ENCODE results near the gene NASP.

NASP gene, protein sequence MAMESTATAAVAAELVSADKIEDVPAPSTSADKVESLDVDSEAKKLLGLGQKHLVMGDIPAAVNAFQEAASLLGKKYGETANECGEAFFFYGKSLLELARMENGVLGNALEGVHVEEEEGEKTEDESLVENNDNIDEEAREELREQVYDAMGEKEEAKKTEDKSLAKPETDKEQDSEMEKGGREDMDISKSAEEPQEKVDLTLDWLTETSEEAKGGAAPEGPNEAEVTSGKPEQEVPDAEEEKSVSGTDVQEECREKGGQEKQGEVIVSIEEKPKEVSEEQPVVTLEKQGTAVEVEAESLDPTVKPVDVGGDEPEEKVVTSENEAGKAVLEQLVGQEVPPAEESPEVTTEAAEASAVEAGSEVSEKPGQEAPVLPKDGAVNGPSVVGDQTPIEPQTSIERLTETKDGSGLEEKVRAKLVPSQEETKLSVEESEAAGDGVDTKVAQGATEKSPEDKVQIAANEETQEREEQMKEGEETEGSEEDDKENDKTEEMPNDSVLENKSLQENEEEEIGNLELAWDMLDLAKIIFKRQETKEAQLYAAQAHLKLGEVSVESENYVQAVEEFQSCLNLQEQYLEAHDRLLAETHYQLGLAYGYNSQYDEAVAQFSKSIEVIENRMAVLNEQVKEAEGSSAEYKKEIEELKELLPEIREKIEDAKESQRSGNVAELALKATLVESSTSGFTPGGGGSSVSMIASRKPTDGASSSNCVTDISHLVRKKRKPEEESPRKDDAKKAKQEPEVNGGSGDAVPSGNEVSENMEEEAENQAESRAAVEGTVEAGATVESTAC

GRCh38 chr1:45583666-45584350 lies at the start of gene NASP:
Gene NASP, plus strand, starts transcription at chr1:45584041. Its CDS starts 106 bp downstream, at chr1:45584147.
- DNase-seq (ENCODE audit: low read depth) = peak; percentile 91

DNA sequence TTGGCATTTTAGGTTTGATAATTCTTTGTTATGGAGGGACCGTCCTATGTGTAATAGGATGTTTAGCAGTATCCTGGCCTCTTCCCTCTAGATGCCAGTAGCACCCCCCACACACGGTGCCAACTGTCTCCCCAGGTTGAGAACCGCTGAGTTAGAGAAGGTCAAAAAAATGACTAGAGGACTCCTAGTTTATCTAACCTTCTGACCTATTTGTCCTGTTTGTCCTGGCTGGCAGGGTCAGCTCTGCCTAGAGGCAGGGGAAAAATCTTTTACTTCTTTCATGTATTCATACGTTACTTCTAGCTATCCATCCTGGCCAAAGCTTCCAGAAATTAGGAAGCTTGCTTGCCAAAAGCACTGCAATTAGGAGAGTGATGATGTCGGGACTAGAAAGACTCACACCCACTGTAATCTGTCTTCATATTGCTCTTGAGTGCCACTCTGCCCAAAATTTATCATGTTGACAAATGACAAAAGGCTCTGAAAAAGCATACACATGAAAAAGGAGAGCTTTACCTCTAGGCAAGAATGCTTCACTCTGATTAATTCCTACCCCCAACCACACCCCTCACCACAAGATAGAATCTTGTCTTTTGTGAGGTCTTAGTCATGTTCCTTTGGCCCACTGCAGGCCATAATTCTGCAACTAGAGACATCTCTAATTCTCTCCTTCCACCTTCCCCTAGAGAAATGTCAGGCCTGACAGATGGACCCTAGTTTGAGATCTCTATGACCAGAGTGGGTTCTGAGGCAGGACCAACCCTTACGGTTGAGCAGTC lies 47.7 kb upstream of the NASP start:
- no peak for DNase-seq (ENCODE audit: low read depth)

DNA sequence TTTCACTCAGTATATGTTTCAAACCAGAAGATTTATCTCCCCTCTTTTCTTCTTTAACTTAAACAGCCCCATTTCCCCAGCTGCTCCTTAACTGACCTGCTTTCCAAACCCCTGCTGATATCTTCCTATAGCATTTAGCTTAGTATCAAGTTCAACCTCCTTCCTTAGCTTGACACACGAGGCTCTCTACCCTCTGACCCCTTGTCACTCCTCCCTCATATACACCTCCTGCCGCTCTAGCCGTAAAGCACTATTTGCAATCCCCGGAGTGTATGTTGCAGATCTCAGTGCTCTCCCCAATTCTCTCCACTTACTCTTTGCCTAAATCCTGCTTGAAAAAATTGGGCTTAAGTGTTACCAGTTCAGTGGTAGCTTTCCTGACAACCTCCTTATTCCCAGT lies 47.0 kb upstream of the NASP start:
- no peak for DNase-seq (ENCODE audit: low read depth)

GRCh38 chr1:45541193-45541592 lies 42.6 kb upstream of the NASP start:
- no peak for DNase-seq (ENCODE audit: low read depth)

DNA sequence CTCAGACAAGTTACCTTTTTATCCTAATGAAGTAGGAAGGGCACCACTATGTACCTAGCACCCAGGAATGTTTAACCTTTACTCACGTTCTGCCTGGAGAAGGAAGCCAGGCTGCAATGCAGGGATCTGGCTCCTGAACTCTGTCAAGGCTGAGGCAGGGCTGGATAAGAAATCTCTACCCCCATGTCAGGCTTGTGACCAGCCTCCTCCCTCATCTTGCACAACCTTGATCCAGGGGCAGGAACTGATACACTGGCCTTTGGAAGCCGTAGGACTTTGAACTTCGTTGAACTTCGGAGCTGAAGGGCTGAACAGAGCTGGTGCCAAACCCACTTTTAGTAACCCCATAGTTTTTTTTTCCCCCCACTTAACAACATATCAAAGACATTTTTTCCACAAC lies 41.2 kb upstream of the NASP start:
- no peak for DNase-seq (ENCODE audit: low read depth)

GRCh38 chr1:45543581-45544417 lies 40.0 kb upstream of the NASP start:
- DNase-seq (ENCODE audit: low read depth) = peak; percentile 62

DNA sequence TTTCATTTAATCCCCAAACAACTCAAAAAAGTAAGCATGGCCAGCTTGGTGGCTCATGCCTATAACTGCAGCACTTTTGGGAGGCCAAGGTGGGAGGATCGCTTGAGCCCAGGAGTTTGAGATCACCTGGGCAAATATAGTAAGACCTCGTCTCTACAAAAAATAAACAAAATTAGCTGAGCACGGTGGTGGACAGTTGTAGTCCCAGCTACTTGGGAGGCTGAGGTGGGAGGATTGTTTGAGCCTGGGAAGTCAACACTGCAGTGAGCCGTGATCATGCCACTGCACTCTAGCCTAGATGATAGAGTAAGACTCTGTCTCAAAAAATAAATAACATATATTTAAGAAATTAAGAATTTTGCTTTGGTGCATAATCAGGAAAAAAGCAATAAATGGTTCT lies 39.3 kb upstream of the NASP start:
- no peak for DNase-seq (ENCODE audit: low read depth)

- DNase-seq (ENCODE audit: low read depth) = no peak
These were observed 38.8 kb upstream of the NASP start for GRCh38 chr1:45545019-45545493.

GRCh38 chr1:45545553-45546310 lies 38.1 kb upstream of the NASP start:
- no peak for DNase-seq (ENCODE audit: low read depth)

DNA sequence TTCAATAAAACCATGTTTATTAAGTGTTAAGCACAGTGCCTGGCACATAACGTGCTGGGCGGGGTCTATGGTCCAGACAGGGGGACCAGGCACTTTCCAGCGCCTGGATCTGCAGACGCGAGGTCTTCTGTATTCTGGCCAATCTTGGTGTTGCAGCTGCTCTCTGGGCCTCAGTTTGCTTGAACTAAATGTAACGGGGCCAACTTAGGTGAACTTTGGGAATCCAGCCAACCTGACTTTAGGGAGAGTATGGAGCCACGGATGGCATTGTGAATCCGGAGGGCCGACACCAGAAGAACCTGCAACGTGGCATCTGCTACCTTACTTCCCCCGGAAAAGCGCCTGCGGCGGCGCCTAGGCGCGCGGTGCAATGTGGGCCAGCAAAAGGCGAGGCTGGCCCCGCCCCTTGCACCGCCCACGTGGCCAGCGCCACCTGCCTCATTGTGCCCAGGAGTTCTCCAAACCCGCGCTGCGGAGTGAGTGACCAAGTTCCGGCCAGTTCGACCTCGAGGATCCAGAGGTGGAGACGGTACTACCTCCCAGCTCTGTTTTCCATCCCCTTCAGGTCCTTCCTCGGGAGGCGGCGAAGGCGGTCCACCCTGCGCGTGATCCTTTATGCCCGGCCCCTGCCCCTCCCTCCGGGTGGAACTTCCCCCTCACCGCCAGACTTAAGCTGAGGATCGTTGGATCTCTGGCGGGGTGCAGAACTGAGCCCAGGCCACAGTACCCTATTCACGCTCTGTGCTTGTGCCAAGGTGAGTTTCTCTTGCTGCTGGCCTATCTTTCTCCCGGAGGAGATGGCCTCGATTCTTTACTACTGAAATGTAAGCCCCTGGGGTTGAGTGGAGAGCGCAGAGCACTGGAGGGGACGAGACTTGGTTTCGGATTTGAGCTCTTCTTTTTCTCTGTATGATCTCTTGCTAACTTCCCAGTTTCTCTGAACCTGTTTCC lies 33.2 kb upstream of the NASP start, which contains the start of gene AKR1A1:
Gene AKR1A1 (plus strand): TSS at position 426 of the 951 bp plus-strand sequence. CDS start 10,969 bp downstream, outside the sequence.
- DNase-seq (ENCODE audit: low read depth) = peak; percentile 90

- DNase-seq (ENCODE audit: low read depth) = no peak
These were observed 32.2 kb upstream of the NASP start for GRCh38 chr1:45551684-45552083.

GRCh38 chr1:45552331-45552730 lies 31.5 kb upstream of the NASP start:
- DNase-seq (ENCODE audit: low read depth) = no peak

- no peak for DNase-seq (ENCODE audit: low read depth)
These were observed 29.6 kb upstream of the NASP start for GRCh38 chr1:45554198-45554597.

GRCh38 chr1:45557422-45557944 lies 26.4 kb upstream of the NASP start:
- no peak for DNase-seq (ENCODE audit: low read depth)

DNA sequence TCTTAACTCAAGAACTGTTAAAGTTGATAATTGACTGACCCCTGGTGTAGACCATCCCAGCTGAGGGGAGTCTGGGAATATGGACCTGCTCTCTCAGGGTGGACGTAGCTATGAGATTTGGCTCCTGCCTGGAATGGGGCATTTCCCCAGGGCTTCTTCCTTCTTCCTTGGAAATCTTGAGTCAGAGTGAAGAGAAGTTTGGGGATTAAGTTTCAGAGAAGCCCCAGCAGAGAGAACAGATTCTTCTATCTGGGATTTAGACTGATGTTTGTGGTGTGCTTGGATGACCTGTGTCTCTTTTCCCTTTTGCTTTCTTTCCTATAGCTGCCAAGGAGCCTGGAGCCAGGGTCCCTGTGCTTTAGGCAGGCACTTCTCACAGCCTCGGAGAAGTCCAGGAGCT lies 20.0 kb upstream of the NASP start:
- no peak for DNase-seq (ENCODE audit: low read depth)

DNA sequence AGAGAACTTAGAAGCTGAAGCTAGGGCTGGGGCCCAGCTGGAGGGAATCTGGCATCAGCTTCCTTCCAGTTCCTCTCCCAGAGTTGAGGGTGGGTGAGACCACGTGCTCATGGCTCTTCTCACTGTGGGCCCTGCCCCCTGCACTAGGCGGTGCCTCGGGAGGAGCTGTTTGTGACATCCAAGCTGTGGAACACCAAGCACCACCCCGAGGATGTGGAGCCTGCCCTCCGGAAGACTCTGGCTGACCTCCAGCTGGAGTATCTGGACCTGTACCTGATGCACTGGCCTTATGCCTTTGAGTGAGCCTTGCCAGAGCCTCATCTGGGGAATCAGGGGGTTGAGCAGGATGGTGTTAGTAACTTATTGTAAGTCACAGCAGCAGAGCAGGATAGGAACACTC lies 17.1 kb upstream of the NASP start:
- no peak for DNase-seq (ENCODE audit: low read depth)

DNA sequence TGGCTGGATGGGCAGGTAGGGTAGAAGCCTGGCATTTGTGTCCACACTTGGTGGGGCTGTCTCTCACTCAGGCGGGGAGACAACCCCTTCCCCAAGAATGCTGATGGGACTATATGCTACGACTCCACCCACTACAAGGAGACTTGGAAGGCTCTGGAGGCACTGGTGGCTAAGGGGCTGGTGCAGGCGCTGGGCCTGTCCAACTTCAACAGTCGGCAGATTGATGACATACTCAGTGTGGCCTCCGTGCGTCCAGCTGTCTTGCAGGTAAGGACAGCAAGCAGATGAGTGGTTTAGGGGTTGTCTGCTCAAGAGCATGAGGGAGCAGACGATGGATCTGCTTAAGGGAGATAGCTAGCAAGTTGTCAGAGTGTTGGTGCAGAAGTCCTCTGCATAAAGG lies 15.9 kb upstream of the NASP start:
- DNase-seq (ENCODE audit: low read depth) = no peak

DNA sequence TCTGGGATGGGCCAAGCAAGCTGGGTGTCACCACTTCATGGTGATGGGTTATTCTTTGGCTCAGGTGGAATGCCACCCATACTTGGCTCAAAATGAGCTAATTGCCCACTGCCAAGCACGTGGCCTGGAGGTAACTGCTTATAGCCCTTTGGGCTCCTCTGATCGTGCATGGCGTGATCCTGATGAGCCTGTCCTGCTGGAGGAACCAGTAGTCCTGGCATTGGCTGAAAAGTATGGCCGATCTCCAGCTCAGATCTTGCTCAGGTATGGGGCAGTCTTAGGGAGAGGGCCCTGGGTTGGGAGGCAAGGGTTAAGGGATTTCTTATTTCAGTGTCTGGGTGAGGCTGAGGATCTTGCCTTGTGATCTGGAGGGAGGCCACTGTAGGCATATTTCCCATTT lies 15.4 kb upstream of the NASP start:
- DNase-seq (ENCODE audit: low read depth) = no peak

- DNase-seq (ENCODE audit: low read depth) = no peak
These were observed 14.3 kb upstream of the NASP start for GRCh38 chr1:45569571-45569961.
